ENCODE results near the gene AVEN.

DNA sequence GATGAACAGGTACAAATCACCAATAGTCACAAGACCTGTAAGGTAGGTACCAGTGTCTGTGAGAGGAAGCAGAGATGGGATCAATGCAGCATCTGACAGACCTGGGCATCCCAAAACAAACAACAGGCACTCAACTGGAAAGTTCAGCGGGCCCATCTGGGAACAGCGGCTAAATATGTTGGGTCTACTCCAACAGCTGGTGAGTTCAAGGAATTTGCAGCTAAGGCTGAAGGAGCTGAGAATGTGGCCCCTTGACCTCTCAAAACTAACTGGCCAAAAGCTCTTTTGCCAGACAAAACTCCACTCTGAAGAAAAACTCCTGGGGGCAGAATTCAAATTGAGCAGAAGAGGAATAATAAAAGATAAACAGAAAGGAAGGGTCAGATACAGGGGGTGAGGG lies 24.4 kb downstream of the AVEN start:
- no peak for TF ChIP-seq POLR2A (IDR thresholded peaks at IDR 0.05; ENCODE audit: low read depth, low read length)
- TF ChIP-seq, protein P1, sequence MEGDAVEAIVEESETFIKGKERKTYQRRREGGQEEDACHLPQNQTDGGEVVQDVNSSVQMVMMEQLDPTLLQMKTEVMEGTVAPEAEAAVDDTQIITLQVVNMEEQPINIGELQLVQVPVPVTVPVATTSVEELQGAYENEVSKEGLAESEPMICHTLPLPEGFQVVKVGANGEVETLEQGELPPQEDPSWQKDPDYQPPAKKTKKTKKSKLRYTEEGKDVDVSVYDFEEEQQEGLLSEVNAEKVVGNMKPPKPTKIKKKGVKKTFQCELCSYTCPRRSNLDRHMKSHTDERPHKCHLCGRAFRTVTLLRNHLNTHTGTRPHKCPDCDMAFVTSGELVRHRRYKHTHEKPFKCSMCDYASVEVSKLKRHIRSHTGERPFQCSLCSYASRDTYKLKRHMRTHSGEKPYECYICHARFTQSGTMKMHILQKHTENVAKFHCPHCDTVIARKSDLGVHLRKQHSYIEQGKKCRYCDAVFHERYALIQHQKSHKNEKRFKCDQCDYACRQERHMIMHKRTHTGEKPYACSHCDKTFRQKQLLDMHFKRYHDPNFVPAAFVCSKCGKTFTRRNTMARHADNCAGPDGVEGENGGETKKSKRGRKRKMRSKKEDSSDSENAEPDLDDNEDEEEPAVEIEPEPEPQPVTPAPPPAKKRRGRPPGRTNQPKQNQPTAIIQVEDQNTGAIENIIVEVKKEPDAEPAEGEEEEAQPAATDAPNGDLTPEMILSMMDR (conservative IDR thresholded peaks at IDR 0.05; ENCODE audit: low read depth, low read length): no peak
- TF ChIP-seq RCOR1 (IDR thresholded peaks at IDR 0.05; ENCODE audit: insufficient replicate concordance, low read length): no peak
- no peak for TF ChIP-seq FOS (IDR thresholded peaks at IDR 0.05; ENCODE audit: low read depth, low read length)
- TF ChIP-seq, protein P2, sequence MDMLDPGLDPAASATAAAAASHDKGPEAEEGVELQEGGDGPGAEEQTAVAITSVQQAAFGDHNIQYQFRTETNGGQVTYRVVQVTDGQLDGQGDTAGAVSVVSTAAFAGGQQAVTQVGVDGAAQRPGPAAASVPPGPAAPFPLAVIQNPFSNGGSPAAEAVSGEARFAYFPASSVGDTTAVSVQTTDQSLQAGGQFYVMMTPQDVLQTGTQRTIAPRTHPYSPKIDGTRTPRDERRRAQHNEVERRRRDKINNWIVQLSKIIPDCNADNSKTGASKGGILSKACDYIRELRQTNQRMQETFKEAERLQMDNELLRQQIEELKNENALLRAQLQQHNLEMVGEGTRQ (IDR thresholded peaks at IDR 0.05; ENCODE audit: low read depth, low read length): no peak
- TF ChIP-seq SMC3 (IDR thresholded peaks at IDR 0.05; ENCODE audit: low read depth, low read length): no peak
- no peak for TF ChIP-seq MAFK (IDR thresholded peaks at IDR 0.05; ENCODE audit: low read depth, low read length)
- TF ChIP-seq, protein P3, sequence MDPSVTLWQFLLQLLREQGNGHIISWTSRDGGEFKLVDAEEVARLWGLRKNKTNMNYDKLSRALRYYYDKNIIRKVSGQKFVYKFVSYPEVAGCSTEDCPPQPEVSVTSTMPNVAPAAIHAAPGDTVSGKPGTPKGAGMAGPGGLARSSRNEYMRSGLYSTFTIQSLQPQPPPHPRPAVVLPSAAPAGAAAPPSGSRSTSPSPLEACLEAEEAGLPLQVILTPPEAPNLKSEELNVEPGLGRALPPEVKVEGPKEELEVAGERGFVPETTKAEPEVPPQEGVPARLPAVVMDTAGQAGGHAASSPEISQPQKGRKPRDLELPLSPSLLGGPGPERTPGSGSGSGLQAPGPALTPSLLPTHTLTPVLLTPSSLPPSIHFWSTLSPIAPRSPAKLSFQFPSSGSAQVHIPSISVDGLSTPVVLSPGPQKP (IDR thresholded peaks at IDR 0.05; ENCODE audit: borderline replicate concordance, low read depth, low read length): no peak
- TF ChIP-seq MAZ (IDR thresholded peaks at IDR 0.05; ENCODE audit: borderline replicate concordance, low read depth, low read length): no peak
- TF ChIP-seq CEBPB (IDR thresholded peaks at IDR 0.05; ENCODE audit: low read depth, low read length): no peak
- TF ChIP-seq MXI1 (IDR thresholded peaks at IDR 0.05; ENCODE audit: borderline replicate concordance, low read depth, low read length): no peak
- TF ChIP-seq RFX5 (IDR thresholded peaks at IDR 0.05; ENCODE audit: low read depth, low read length): no peak
- TF ChIP-seq RAD21 (IDR thresholded peaks at IDR 0.05; ENCODE audit: low read length): no peak

Data from IMR-90 (cell line).